IMR-90 (cell line): ENCODE data around the gene FXYD5. TPM values are rescaled to one million over a fixed set of nuclear protein-coding genes. Genes with fewer than 3 reads are reported as not detected.

Source experiments
- ATAC-seq: fragments of 200-7000 bp; cut with Tn5 transposase; 2 replicates; pipeline ENCODE4 v1.9.1; 2020; ENCODE audit warnings: low read depth, mild to moderate bottlenecking, moderate library complexity
- BruUV-seq: library from RNA; stranded (reverse); fragments of 400-500 nt; replicated peaks from 2 replicates; lab custom pipeline; 2021; lab: Mats Ljungman, UMichigan
- CTCF ChIA-PET: fragments of 300-600 bp; formaldehyde crosslinking; extraction: SDS; loops from one replicate; lab custom pipeline; 2021; ENCODE audit warnings: antibody characterized with exemption; lab: Yijun Ruan, JAX
- POLR2A ChIA-PET: fragments of 300-600 bp; sonication (Branson Sonifier 250); formaldehyde crosslinking; loops from one replicate; lab custom pipeline; 2022; ENCODE audit warnings: antibody characterized with exemption; ENCODE audit not compliant: unreplicated experiment; lab: Charles Lee
- DNase-seq: peaks from one replicate; pipeline ENCODE4 v3.0.0; 2013
- H2AFZ ChIP-seq: replicated peaks from 2 replicates; pipeline ENCODE3; 2013; ENCODE audit warnings: low read length, mild to moderate bottlenecking; ENCODE audit not compliant: poor library complexity
- H2AK5ac ChIP-seq: 2 replicates; pipeline ENCODE4 v1.6.1; 2013; ENCODE audit warnings: low read depth, low read length, inconsistent platforms
- H2AK9ac ChIP-seq: replicated peaks from 2 replicates; pipeline ENCODE3; 2013; ENCODE audit warnings: mild to moderate bottlenecking, low read depth, low read length, moderate library complexity; ENCODE audit not compliant: poor library complexity
- H2BK120ac ChIP-seq: 2 replicates; pipeline ENCODE4 v1.6.1; 2013; ENCODE audit warnings: low read depth, low read length, inconsistent platforms
- H2BK15ac ChIP-seq: 3 replicates; pipeline ENCODE4 v1.6.1; 2013; ENCODE audit warnings: low read depth, low read length, inconsistent platforms
- H2BK20ac ChIP-seq: 2 replicates; pipeline ENCODE4 v1.6.1; 2013; ENCODE audit warnings: low read depth, mild to moderate bottlenecking, inconsistent platforms, low read length, moderate library complexity
- H2BK5ac ChIP-seq: 2 replicates; pipeline ENCODE4 v1.6.1; 2013; ENCODE audit warnings: mild to moderate bottlenecking, low read depth, low read length, inconsistent platforms; ENCODE audit not compliant: poor library complexity, severe bottlenecking
- H3K14ac ChIP-seq: replicated peaks from 2 replicates; pipeline ENCODE4 v1.6.1; 2013; ENCODE audit warnings: low read depth, low read length, inconsistent platforms
- H3K18ac ChIP-seq: 2 replicates; pipeline ENCODE4 v1.6.1; 2013; ENCODE audit warnings: low read depth, low read length, control low read depth
- H3K23ac ChIP-seq: 2 replicates; pipeline ENCODE4 v1.6.1; 2013; ENCODE audit warnings: low read depth, low read length, inconsistent platforms
- H3K27ac ChIP-seq: 2 replicates; pipeline ENCODE4 v1.5.1; 2013; ENCODE audit warnings: mild to moderate bottlenecking, control low read depth, low read length; ENCODE audit not compliant: insufficient read depth
- H3K27me3 ChIP-seq: 2 replicates; pipeline ENCODE4 v1.6.1; 2013; ENCODE audit warnings: low read length; ENCODE audit not compliant: control insufficient read depth, insufficient read depth
- H3K36me3 ChIP-seq: 2 replicates; pipeline ENCODE4 v1.6.1; 2013; ENCODE audit warnings: low read length, mixed read lengths; ENCODE audit not compliant: control insufficient read depth, insufficient read depth
- H3K4ac ChIP-seq: 2 replicates; pipeline ENCODE4 v1.6.1; 2013; ENCODE audit warnings: low read depth, low read length, inconsistent platforms
- H3K4me1 ChIP-seq: 2 replicates; pipeline ENCODE4 v1.6.1; 2013; ENCODE audit warnings: low read length, mixed read lengths; ENCODE audit not compliant: control insufficient read depth, insufficient read depth
- H3K4me2 ChIP-seq: 2 replicates; pipeline ENCODE4 v1.6.1; 2013; ENCODE audit warnings: low read depth, mild to moderate bottlenecking, control low read depth, low read length, moderate library complexity
- H3K4me3 ChIP-seq: 2 replicates; pipeline ENCODE4 v1.5.1; 2013; ENCODE audit warnings: low read depth, mild to moderate bottlenecking, control low read depth, low read length, moderate library complexity; ENCODE audit not compliant: insufficient read depth
- H3K56ac ChIP-seq: 2 replicates; pipeline ENCODE4 v1.6.1; 2013; ENCODE audit warnings: low read length, inconsistent platforms; ENCODE audit not compliant: insufficient read depth; ENCODE audit errors: extremely low read depth
- H3K79me1 ChIP-seq, 2 experiments: 2 replicates each; pipeline ENCODE4 v1.6.1; 2013; ENCODE audit warnings: low read length in 2 of 2, inconsistent platforms in 1 of 2, low read depth in 1 of 2
- H3K9ac ChIP-seq: 2 replicates; pipeline ENCODE4 v1.6.1; 2013; ENCODE audit warnings: low read depth, low read length, control low read depth
- H3K9me1 ChIP-seq: 2 replicates; pipeline ENCODE4 v1.6.1; 2013; ENCODE audit warnings: low read length, inconsistent platforms; ENCODE audit not compliant: insufficient read depth
- H3K9me3 ChIP-seq: 2 replicates; pipeline ENCODE4 v1.6.1; 2013; ENCODE audit warnings: low read length; ENCODE audit not compliant: control insufficient read depth, insufficient read depth
- H4K20me1 ChIP-seq: 2 replicates; pipeline ENCODE4 v1.6.1; 2013; ENCODE audit warnings: low read length, inconsistent platforms; ENCODE audit not compliant: insufficient read depth
- H4K5ac ChIP-seq: 2 replicates; pipeline ENCODE4 v1.6.1; 2013; ENCODE audit warnings: mild to moderate bottlenecking, low read depth, low read length, control low read depth
- H4K8ac ChIP-seq, 2 experiments: 2 replicates each; pipeline ENCODE4 v1.6.1; 2013; ENCODE audit warnings: low read depth in 2 of 2, low read length in 2 of 2, control low read depth in 1 of 2, inconsistent platforms in 1 of 2
- H4K91ac ChIP-seq: 2 replicates; pipeline ENCODE4 v1.6.1; 2013; ENCODE audit warnings: low read depth, low read length, inconsistent platforms; ENCODE audit not compliant: insufficient read depth
- BHLHE40 ChIP-seq: fragments of 150-350 bp; IDR thresholded peaks from 2 replicates; pipeline ENCODE4 v1.6.1; 2016; ENCODE audit warnings: mild to moderate bottlenecking, low read depth, low read length
- CEBPB ChIP-seq: IDR thresholded peaks from 2 replicates; pipeline ENCODE4 v1.6.1; 2012; ENCODE audit warnings: low read depth, low read length, improper control_type of control experiment
- CHD1 ChIP-seq: IDR thresholded peaks from 2 replicates; pipeline ENCODE4 v1.6.1; 2012; ENCODE audit warnings: low read depth, low read length, improper control_type of control experiment
- CTCF ChIP-seq: conservative IDR thresholded peaks from 2 replicates; pipeline ENCODE4 v1.5.1; 2012; ENCODE audit warnings: mild to moderate bottlenecking, low read depth, low read length, improper control_type of control experiment
- NFE2L2 ChIP-seq: fragments of 150-350 bp; IDR thresholded peaks from 2 replicates; pipeline ENCODE4 v1.6.1; 2016; ENCODE audit warnings: low read depth, mild to moderate bottlenecking, low read length
- RAD21 ChIP-seq: IDR thresholded peaks from 2 replicates; pipeline ENCODE4 v1.6.1; 2012; ENCODE audit warnings: low read length, improper control_type of control experiment
- RCOR1 ChIP-seq: IDR thresholded peaks from 2 replicates; pipeline ENCODE4 v1.6.1; 2012; ENCODE audit warnings: mild to moderate bottlenecking, low read length, improper control_type of control experiment; ENCODE audit not compliant: insufficient replicate concordance
- SMC3 ChIP-seq: fragments of 150-350 bp; IDR thresholded peaks from 2 replicates; pipeline ENCODE4 v1.6.1; 2016; ENCODE audit warnings: low read depth, mild to moderate bottlenecking, antibody characterized with exemption, low read length, moderate library complexity
- WGBS, 2 experiments: methylation state at CpG; one replicate each; pipeline versions ENCODE4 v1.1.5 to v1.1.7; 2013; ENCODE audit warnings: missing lambda C conversion rate in 2 of 2; ENCODE audit not compliant: insufficient read length in 1 of 2; ENCODE audit errors: extremely low coverage in 2 of 2; 5-methylcytosine and 5-hydroxymethylcytosine counted together
- dilution Hi-C: fragments of 300-500 bp; cut with HindIII; formaldehyde crosslinking; loops from one replicate; pipeline ENCODE4 v1.14.3; 2018; ENCODE audit warnings: low sequenced_read_pairs; ENCODE audit not compliant: unreplicated experiment
- in situ Hi-C: fragments of 300-500 bp; cut with MboI; formaldehyde crosslinking; loops from 3 replicates; pipeline ENCODE4 v1.14.3; 2019; ENCODE audit warnings: low sequenced_read_pairs, inconsistent platforms, mixed read lengths
- intact Hi-C: fragments of 100-400 bp; cut with micrococcal nuclease; formaldehyde crosslinking; loops from 2 replicates; pipeline ENCODE4 v1.10.0; 2022
- polyA plus RNA-seq, 3 experiments: library from polyadenylated mRNA; depleted of rRNA; stranded (reverse); fragments of >200 nt; gene quantifications; 2 replicates each; pipeline ENCODE4 v1.2.3, GENCODE V29; 2012; ENCODE audit warnings: low replicate concordance in 1 of 3
- total RNA-seq: library from RNA; depleted of rRNA; stranded (reverse); fragments of >200 nt; gene quantifications from 2 replicates; pipeline ENCODE4 v1.2.3, GENCODE V29; 2012

Gene FXYD5
- total and polyA plus RNA-seq, 2 of the 4 experiments (the other 2 are of a cell fraction) = 53.6 to 245 TPM

- TF ChIP-seq RCOR1 = no peak
Measured at GRCh38 chr19:35125749-35126623, 28.5 kb upstream of the FXYD5 start (continued).

- TF ChIP-seq SMC3 (no peak), NFE2L2 (no peak), CTCF (no peak), BHLHE40 (no peak), RAD21 (no peak), CHD1 (no peak), CEBPB (no peak)
- H4K8ac ChIP-seq = no peak overlapping the region
- intact Hi-C loops = no loop called here
- H3K14ac ChIP-seq = no peak overlapping the region
- ChIA-PET POLR2A (no interaction called here), CTCF (no interaction called here)
- in situ Hi-C loops = no loop called here
- no peak overlapping the region for H4K5ac ChIP-seq
- BruUV-seq = no TSS peak
- no peaks in the 10 kb centered on the region for H3K36me3 ChIP-seq
- ATAC-seq = no peak
- H2BK120ac ChIP-seq = no peak overlapping the region
- H4K20me1 ChIP-seq = no peaks in the 10 kb centered on the region
- H3K79me1 ChIP-seq = 0 out of 4 replicates have a peak, but pooled peaks cover 0 to 7% of the 10 kb centered on the region in 2 experiments
- no peak overlapping the region for H2AK9ac ChIP-seq
- no peak overlapping the region for H2AFZ ChIP-seq
- no peaks in the 10 kb centered on the region for H3K9me3 ChIP-seq
- H3K4ac ChIP-seq = no peak overlapping the region
- dilution Hi-C loops = no loop called here
- no peak overlapping the region for H2AK5ac ChIP-seq
- H4K91ac ChIP-seq = no peak overlapping the region
- no peak overlapping the region for H3K4me2 ChIP-seq
- DNase-seq = no peak
- peaks cover 6% of the 10 kb centered on the region; the same call in 1 of the 2 replicates for H3K27me3 ChIP-seq
- H2BK20ac ChIP-seq = no peak overlapping the region
- no CpG with 5 or more reads among the region's 20 CpGs for WGBS, 2 experiments
- no peak overlapping the region for H3K4me3 ChIP-seq
- peaks cover 7% of the 10 kb centered on the region; the same call in 1 of the 2 replicates for H3K9me1 ChIP-seq
- H3K18ac ChIP-seq = no peak overlapping the region
- H3K9ac ChIP-seq = no peak overlapping the region
- H3K23ac ChIP-seq = no peak overlapping the region
- peaks cover 2% of the 10 kb centered on the region; the same call in 1 of the 2 replicates for H3K4me1 ChIP-seq
- no peak overlapping the region for H3K27ac ChIP-seq
- no peak overlapping the region for H2BK5ac ChIP-seq
- H2BK15ac ChIP-seq = no peak overlapping the region
- H3K56ac ChIP-seq = no peak overlapping the region
Measured at GRCh38 chr19:35126624-35126959, 27.9 kb upstream of the FXYD5 start.
